ENCODE data around the gene PANK3. TPM values are rescaled to one million over a fixed set of nuclear protein-coding genes. Genes with fewer than 3 reads are reported as not detected.
"Not testable (repeated sequence)": the region's sequence is repeated elsewhere in the genome, so short reads cannot be mapped to it uniquely, and the experiment has no call there.

PANK3 gene
- total RNA-seq, 2 experiments from 2014 or later, result 42.4 to 47.3 TPM

- H3K4me3 Mint-ChIP-seq, result no peak overlapping the region
Measured at GRCh38 chr5:168585119-168585856, 6.1 kb upstream of the PANK3 start.

GRCh38 chr5:168583742-168584482, 4.7 kb upstream of the PANK3 start:
- ChIA-PET CTCF (no interaction called here), POLR2A (no interaction called here)
- Mint-ChIP-seq H3K36me3 (ENCODE audit: low read depth) (no peaks in the 10 kb centered on the region), H3K4me1 (peaks cover 19% of the 10 kb centered on the region), H3K27me3 (peaks cover 17% of the 10 kb centered on the region), H3K9me3 (peaks cover 4% of the 10 kb centered on the region), H3K4me3 (no peak overlapping the region), H3K27ac (no peak overlapping the region)
- no peak for DNase-seq

More at GRCh38 chr5:168585119-168585856, 6.1 kb upstream of the PANK3 start:
- no peak overlapping the region for H3K27ac Mint-ChIP-seq
- CTCF ChIA-PET, result no interaction called here
- POLR2A ChIA-PET, result no interaction called here
- H3K4me1 Mint-ChIP-seq, result peaks cover 11% of the 10 kb centered on the region
- H3K9me3 Mint-ChIP-seq, result peaks cover 4% of the 10 kb centered on the region
- H3K27me3 Mint-ChIP-seq, result peaks cover 17% of the 10 kb centered on the region
- H3K36me3 Mint-ChIP-seq (ENCODE audit: low read depth), result no peaks in the 10 kb centered on the region
- no peak for DNase-seq

GRCh38 chr5:168580814-168581469, 1.8 kb upstream of the PANK3 start:
- H3K27me3 Mint-ChIP-seq; H3K4me3 Mint-ChIP-seq; POLR2A ChIA-PET; CTCF ChIA-PET; DNase-seq; H3K27ac Mint-ChIP-seq; H3K9me3 Mint-ChIP-seq; H3K36me3 Mint-ChIP-seq (ENCODE audit: low read depth): not testable (repeated sequence)
- H3K4me1 Mint-ChIP-seq, result peaks cover 37% of the 10 kb centered on the region

GRCh38 chr5:168580227-168580508, 1.0 kb upstream of the PANK3 start:
- H3K4me3 Mint-ChIP-seq, result peak overlapping the region; percentile 81
- POLR2A ChIA-PET, result no interaction called here
- peak overlapping the region; percentile 97 for H3K27ac Mint-ChIP-seq
- peaks cover 10% of the 10 kb centered on the region for H3K36me3 Mint-ChIP-seq (ENCODE audit: low read depth)
- peaks cover 4% of the 10 kb centered on the region for H3K9me3 Mint-ChIP-seq
- peaks cover 41% of the 10 kb centered on the region for H3K4me1 Mint-ChIP-seq
- H3K27me3 Mint-ChIP-seq, result peaks cover under 1% of the 10 kb centered on the region
- peak; percentile 7 for DNase-seq
- CTCF ChIA-PET, result no interaction called here

- H3K27me3 Mint-ChIP-seq, result no peaks in the 10 kb centered on the region
- H3K36me3 Mint-ChIP-seq (ENCODE audit: low read depth), result peaks cover 12% of the 10 kb centered on the region
- H3K4me1 Mint-ChIP-seq, result peaks cover 43% of the 10 kb centered on the region
- H3K27ac Mint-ChIP-seq, result peak overlapping the region; percentile 97
- ChIA-PET POLR2A (no interaction called here), CTCF (interaction anchor here (0.6 kb wide), 1 partner anchor 1391 kb away, joined by 3 read pairs; no protein-coding TSS in a partner anchor)
- peak overlapping the region; percentile 81 for H3K4me3 Mint-ChIP-seq
- DNase-seq, result peak; percentile 97
- H3K9me3 Mint-ChIP-seq, result peaks cover 6% of the 10 kb centered on the region
Measured at GRCh38 chr5:168579488-168580226, 489 bp upstream of the PANK3 start.

- no peaks in the 10 kb centered on the region for H3K27me3 Mint-ChIP-seq
- H3K36me3 Mint-ChIP-seq (ENCODE audit: low read depth), result peaks cover 16% of the 10 kb centered on the region
- H3K4me1 Mint-ChIP-seq, result peaks cover 38% of the 10 kb centered on the region
- ChIA-PET CTCF (no interaction called here), POLR2A (no interaction called here)
- H3K4me3 Mint-ChIP-seq, result peak overlapping the region; percentile 85
- no peak for DNase-seq
- peak overlapping the region; percentile 86 for H3K27ac Mint-ChIP-seq
- peaks cover 2% of the 10 kb centered on the region for H3K9me3 Mint-ChIP-seq
Measured at GRCh38 chr5:168578006-168578405, 1.2 kb downstream of the PANK3 start.

- H3K4me1 Mint-ChIP-seq, result peaks cover 41% of the 10 kb centered on the region
- H3K27me3 Mint-ChIP-seq, result no peaks in the 10 kb centered on the region
- ChIA-PET CTCF (interaction anchor here (2.1 kb wide), 1 partner anchor 8 kb away, joined by 7 read pairs; no protein-coding TSS in a partner anchor), POLR2A (interaction anchor here (0.6 kb wide), 1 partner anchor 219 kb away, joined by 4 read pairs; no protein-coding TSS in a partner anchor)
- H3K36me3 Mint-ChIP-seq (ENCODE audit: low read depth), result peaks cover 24% of the 10 kb centered on the region
- H3K9me3 Mint-ChIP-seq, result peaks cover 2% of the 10 kb centered on the region
- H3K4me3 Mint-ChIP-seq, result no peak overlapping the region
- no peak overlapping the region for H3K27ac Mint-ChIP-seq
- DNase-seq, result no peak
Measured at GRCh38 chr5:168575391-168576372, 3.5 kb downstream of the PANK3 start.

GRCh38 chr5:168574156-168574555, 5.0 kb downstream of the PANK3 start:
- H3K27ac Mint-ChIP-seq, POLR2A ChIA-PET, DNase-seq, H3K4me3 Mint-ChIP-seq, H3K27me3 Mint-ChIP-seq, H3K9me3 Mint-ChIP-seq: not testable (repeated sequence)
- Mint-ChIP-seq H3K4me1 (peaks cover 30% of the 10 kb centered on the region), H3K36me3 (ENCODE audit: low read depth) (peaks cover 29% of the 10 kb centered on the region)
- CTCF ChIA-PET, result interaction anchor here (0.9 to 1.3 kb wide), 2 partner anchors 30 to 87 kb away, joined by 3 read pairs; no protein-coding TSS in a partner anchor

GRCh38 chr5:168573663-168574062, 5.5 kb downstream of the PANK3 start:
- DNase-seq, H3K9me3 Mint-ChIP-seq, H3K27ac Mint-ChIP-seq, CTCF ChIA-PET, H3K4me3 Mint-ChIP-seq, POLR2A ChIA-PET, H3K27me3 Mint-ChIP-seq: not testable (repeated sequence)
- Mint-ChIP-seq H3K36me3 (ENCODE audit: low read depth) (peaks cover 30% of the 10 kb centered on the region), H3K4me1 (peaks cover 30% of the 10 kb centered on the region)

- no peak for DNase-seq
- Mint-ChIP-seq H3K27me3 (no peaks in the 10 kb centered on the region), H3K36me3 (ENCODE audit: low read depth) (peaks cover 39% of the 10 kb centered on the region), H3K4me3 (no peak overlapping the region), H3K27ac (no peak overlapping the region), H3K9me3 (peaks cover 2% of the 10 kb centered on the region), H3K4me1 (peaks cover 10% of the 10 kb centered on the region)
- CTCF ChIA-PET, result interaction anchor here (1.0 kb wide), 1 partner anchor 20 kb away, joined by 4 read pairs; no protein-coding TSS in a partner anchor
- POLR2A ChIA-PET, result no interaction called here
Measured at GRCh38 chr5:168570490-168571328, 8.5 kb downstream of the PANK3 start.

GRCh38 chr5:168568738-168569137, 10.4 kb downstream of the PANK3 start:
- POLR2A ChIA-PET, result no interaction called here

More at GRCh38 chr5:168568738-168569137, 10.4 kb downstream of the PANK3 start:
- no peaks in the 10 kb centered on the region for H3K9me3 Mint-ChIP-seq
- DNase-seq, result no peak
- peaks cover 6% of the 10 kb centered on the region for H3K4me1 Mint-ChIP-seq
- H3K27ac Mint-ChIP-seq, result no peak overlapping the region
- peaks cover 38% of the 10 kb centered on the region for H3K36me3 Mint-ChIP-seq (ENCODE audit: low read depth)
- H3K4me3 Mint-ChIP-seq, result no peak overlapping the region
- no peaks in the 10 kb centered on the region for H3K27me3 Mint-ChIP-seq
- CTCF ChIA-PET, result no interaction called here

Data from activated CD4-positive, alpha-beta T cell treated with anti-CD3 and anti-CD28 coated beads, Interleukin-2, amount 10 ng/mL, durations not matched to agents 7 days and 5 days (primary cell).